ENCODE measurements around the gene UBXN2A. TPM values are rescaled to one million over a fixed set of nuclear protein-coding genes. Genes with fewer than 3 reads are reported as not detected.
"Not testable (repeated sequence)": the region's sequence is repeated elsewhere in the genome, so short reads cannot be mapped to it uniquely, and the experiment has no call there.

Gene UBXN2A
- total RNA-seq, 1 experiment from 2014 or later = 12.0 TPM

GRCh38 chr2:24026233-24026632 is 86.0 kb downstream of the UBXN2A start:
- Histone ChIP-seq H3K9ac (ENCODE audit: low read length) (no peak overlapping the region), H3K27ac (ENCODE audit: low read length) (no peak overlapping the region), H3K4me3 (ENCODE audit: low read length) (no peak overlapping the region), H3K4me1 (ENCODE audit: low read length) (no peaks in the 10 kb centered on the region), H3K79me2 (ENCODE audit: low read length) (peaks cover 9% of the 10 kb centered on the region; the same call in 1 of the 2 replicates), H3K36me3 (ENCODE audit: insufficient read depth, low read length) (peaks cover 21% of the 10 kb centered on the region; the same call in 1 of the 2 replicates), H3K4me2 (ENCODE audit: low read depth, low read length, poor library complexity, severe bottlenecking) (no peak overlapping the region), H2AFZ (ENCODE audit: low read length) (no peak overlapping the region), H4K20me1 (ENCODE audit: insufficient read depth, low read depth, low read length) (no peaks in the 10 kb centered on the region), H3K9me3 (ENCODE audit: low read length) (no peaks in the 10 kb centered on the region), H3K27me3 (ENCODE audit: low read length) (no peaks in the 10 kb centered on the region), H3K9me2 (replicated peaks; ENCODE audit: insufficient read depth, low read length) (no peaks in the 10 kb centered on the region)
- no peak for DNase-seq

GRCh38 chr2:24038786-24039499 is 98.7 kb downstream of the UBXN2A start:
- H3K4me3 ChIP-seq (ENCODE audit: low read length) = no peak overlapping the region
- peaks cover 4% of the 10 kb centered on the region; the same call in 1 of the 2 replicates for H3K4me1 ChIP-seq (ENCODE audit: low read length)
- no peak overlapping the region for H3K4me2 ChIP-seq (ENCODE audit: low read depth, low read length, poor library complexity, severe bottlenecking)
- H3K9me2 ChIP-seq (replicated peaks; ENCODE audit: insufficient read depth, low read length) = no peaks in the 10 kb centered on the region
- H3K79me2 ChIP-seq (ENCODE audit: low read length) = peaks cover 71% of the 10 kb centered on the region
- no peak for DNase-seq
- no peak overlapping the region for H3K27ac ChIP-seq (ENCODE audit: low read length)
- no peak overlapping the region for H2AFZ ChIP-seq (ENCODE audit: low read length)
- H3K36me3 ChIP-seq (ENCODE audit: insufficient read depth, low read length) = peaks cover 18% of the 10 kb centered on the region
- H3K27me3 ChIP-seq (ENCODE audit: low read length) = no peaks in the 10 kb centered on the region
- no peak overlapping the region for H3K9ac ChIP-seq (ENCODE audit: low read length)
- H4K20me1 ChIP-seq (ENCODE audit: insufficient read depth, low read depth, low read length) = no peaks in the 10 kb centered on the region
- no peaks in the 10 kb centered on the region for H3K9me3 ChIP-seq (ENCODE audit: low read length)

- Histone ChIP-seq H3K36me3 (ENCODE audit: insufficient read depth, low read length) (peaks cover 18% of the 10 kb centered on the region), H4K20me1 (ENCODE audit: insufficient read depth, low read depth, low read length) (no peaks in the 10 kb centered on the region), H3K27me3 (ENCODE audit: low read length) (no peaks in the 10 kb centered on the region), H3K27ac (ENCODE audit: low read length) (no peak overlapping the region), H3K79me2 (ENCODE audit: low read length) (peaks cover 75% of the 10 kb centered on the region), H3K4me2 (ENCODE audit: low read depth, low read length, poor library complexity, severe bottlenecking) (no peak overlapping the region), H3K9me2 (replicated peaks; ENCODE audit: insufficient read depth, low read length) (no peaks in the 10 kb centered on the region), H3K4me1 (ENCODE audit: low read length) (peaks cover 4% of the 10 kb centered on the region), H2AFZ (ENCODE audit: low read length) (no peak overlapping the region), H3K9me3 (ENCODE audit: low read length) (no peaks in the 10 kb centered on the region), H3K4me3 (ENCODE audit: low read length) (no peak overlapping the region), H3K9ac (ENCODE audit: low read length) (no peak overlapping the region)
- no peak for DNase-seq
These were observed 100.2 kb downstream of the UBXN2A start for GRCh38 chr2:24040511-24040910.

GRCh38 chr2:24043133-24043532 is 102.9 kb downstream of the UBXN2A start:
- not testable (repeated sequence) for H3K9me3 ChIP-seq (ENCODE audit: low read length); H3K27me3 ChIP-seq (ENCODE audit: low read length); H4K20me1 ChIP-seq (ENCODE audit: insufficient read depth, low read depth, low read length); DNase-seq; H3K27ac ChIP-seq (ENCODE audit: low read length); H3K4me2 ChIP-seq (ENCODE audit: low read depth, low read length, poor library complexity, severe bottlenecking); H3K4me3 ChIP-seq (ENCODE audit: low read length); H3K9ac ChIP-seq (ENCODE audit: low read length); H2AFZ ChIP-seq (ENCODE audit: low read length); H3K9me2 ChIP-seq (replicated peaks; ENCODE audit: insufficient read depth, low read length)
- H3K4me1 ChIP-seq (ENCODE audit: low read length) = peaks cover 14% of the 10 kb centered on the region
- peaks cover 70% of the 10 kb centered on the region for H3K79me2 ChIP-seq (ENCODE audit: low read length)
- H3K36me3 ChIP-seq (ENCODE audit: insufficient read depth, low read length) = peaks cover 13% of the 10 kb centered on the region

GRCh38 chr2:24045511-24046508 is 105.5 kb downstream of the UBXN2A start:
- no peaks in the 10 kb centered on the region for H3K27me3 ChIP-seq (ENCODE audit: low read length)
- DNase-seq = no peak
- H4K20me1 ChIP-seq (ENCODE audit: insufficient read depth, low read depth, low read length) = no peaks in the 10 kb centered on the region
- H2AFZ ChIP-seq (ENCODE audit: low read length) = no peak overlapping the region
- no peak overlapping the region for H3K27ac ChIP-seq (ENCODE audit: low read length)
- peak overlapping the region; percentile 99 for H3K4me2 ChIP-seq (ENCODE audit: low read depth, low read length, poor library complexity, severe bottlenecking)
- H3K9me2 ChIP-seq (replicated peaks; ENCODE audit: insufficient read depth, low read length) = no peaks in the 10 kb centered on the region
- H3K9ac ChIP-seq (ENCODE audit: low read length) = peak overlapping the region; percentile 98
- H3K79me2 ChIP-seq (ENCODE audit: low read length) = peaks cover 48% of the 10 kb centered on the region
- no peaks in the 10 kb centered on the region for H3K36me3 ChIP-seq (ENCODE audit: insufficient read depth, low read length)
- H3K4me1 ChIP-seq (ENCODE audit: low read length) = peaks cover 32% of the 10 kb centered on the region
- H3K4me3 ChIP-seq (ENCODE audit: low read length) = peak overlapping the region; percentile 100
- no peaks in the 10 kb centered on the region for H3K9me3 ChIP-seq (ENCODE audit: low read length)

GRCh38 chr2:24046599-24046929 is 106.3 kb downstream of the UBXN2A start:
- no peaks in the 10 kb centered on the region for H3K27me3 ChIP-seq (ENCODE audit: low read length)
- H3K4me2 ChIP-seq (ENCODE audit: low read depth, low read length, poor library complexity, severe bottlenecking) = peak overlapping the region; percentile 99
- H3K9me2 ChIP-seq (replicated peaks; ENCODE audit: insufficient read depth, low read length) = no peaks in the 10 kb centered on the region
- H3K4me3 ChIP-seq (ENCODE audit: low read length) = peak overlapping the region; percentile 100
- H2AFZ ChIP-seq (ENCODE audit: low read length) = no peak overlapping the region
- no peak for DNase-seq
- H3K9me3 ChIP-seq (ENCODE audit: low read length) = no peaks in the 10 kb centered on the region
- H4K20me1 ChIP-seq (ENCODE audit: insufficient read depth, low read depth, low read length) = no peaks in the 10 kb centered on the region
- H3K27ac ChIP-seq (ENCODE audit: low read length) = 0 out of 2 replicates have a peak overlapping the region, but pooled peaks have one; percentile 39
- H3K36me3 ChIP-seq (ENCODE audit: insufficient read depth, low read length) = no peaks in the 10 kb centered on the region
- H3K9ac ChIP-seq (ENCODE audit: low read length) = peak overlapping the region; percentile 98
- H3K79me2 ChIP-seq (ENCODE audit: low read length) = peaks cover 42% of the 10 kb centered on the region
- peaks cover 32% of the 10 kb centered on the region for H3K4me1 ChIP-seq (ENCODE audit: low read length)

GRCh38 chr2:24046930-24047702 is 106.9 kb downstream of the UBXN2A start, which contains the start of gene WDCP:
TSS of gene WDCP (minus strand) at chr2:24047391. CDS start at chr2:24039494, 7,897 bp downstream.
- Histone ChIP-seq H3K4me3 (ENCODE audit: low read length) (peak within 1 kb of the TSS; percentile 100), H3K36me3 (ENCODE audit: insufficient read depth, low read length) (no peaks in the 10 kb centered on the region)

More at GRCh38 chr2:24046930-24047702, 106.9 kb downstream of the UBXN2A start, which contains the start of gene WDCP:
- H3K4me1 ChIP-seq (ENCODE audit: low read length) = peaks cover 32% of the 10 kb centered on the region
- no peaks in the 10 kb centered on the region for H4K20me1 ChIP-seq (ENCODE audit: insufficient read depth, low read depth, low read length)
- H3K79me2 ChIP-seq (ENCODE audit: low read length) = peaks cover 42% of the 10 kb centered on the region
- no peaks in the 10 kb centered on the region for H3K27me3 ChIP-seq (ENCODE audit: low read length)
- peak within 1 kb of the TSS; percentile 39; the same call in 1 of the 2 replicates for H3K27ac ChIP-seq (ENCODE audit: low read length)
- H3K9ac ChIP-seq (ENCODE audit: low read length) = peak within 1 kb of the TSS; percentile 98
- DNase-seq = peak; percentile 98
- H2AFZ ChIP-seq (ENCODE audit: low read length) = peak within 1 kb of the TSS; percentile 84
- peak within 1 kb of the TSS; percentile 99 for H3K4me2 ChIP-seq (ENCODE audit: low read depth, low read length, poor library complexity, severe bottlenecking)
- H3K9me2 ChIP-seq (replicated peaks; ENCODE audit: insufficient read depth, low read length) = no peaks in the 10 kb centered on the region
- H3K9me3 ChIP-seq (ENCODE audit: low read length) = no peaks in the 10 kb centered on the region
